K562 (cell line): ENCODE results near the gene TSKS. TPM values are rescaled to one million over a fixed set of nuclear protein-coding genes. Genes with fewer than 3 reads are reported as not detected.

Experiments
- ATAC-seq: fragments of 200-7000 bp; cut with Tn5 transposase; 3 replicates; pipeline ENCODE4 v1.9.1; 2020; ENCODE audit warnings: moderate library complexity
- BruUV-seq: library from RNA; stranded (reverse); fragments of 400-500 nt; replicated peaks from 2 replicates; lab custom pipeline; 2021; lab: Mats Ljungman, UMichigan
- CTCF ChIA-PET: fragments of 300-600 bp; formaldehyde crosslinking; extraction: SDS; loops from one replicate; lab custom pipeline; 2021; ENCODE audit warnings: low intra/inter-chr PET ratio; lab: Yijun Ruan, JAX
- POLR2A ChIA-PET: fragments of 300-600, 350-650 bp; sonication (Branson Sonifier 250); formaldehyde crosslinking; extraction: SDS; loops from one replicate; lab custom pipeline; 2021; ENCODE audit warnings: antibody characterized with exemption, inconsistent platforms; lab: Yijun Ruan, JAX
- DNase-seq, 4 experiments: peaks; one replicate each; pipeline versions ENCODE4 v3.0.0 to v3.0.0-alpha.2; 2011 to 2018; ENCODE audit warnings: low spot score in 3 of 4, mixed read lengths in 3 of 4; ENCODE audit errors: extremely low read depth in 1 of 4
- FAIRE-seq: peaks from 2 replicates; lab custom pipeline; 2011; peaks lifted over from hg19 to GRCh38; lab: Jason Lieb, UNC
- H2AFZ ChIP-seq: 2 replicates; pipeline ENCODE4 v1.6.0; 2011; ENCODE audit warnings: low read depth, low read length, control low read depth, inconsistent platforms
- H3K27ac ChIP-seq: fragments of 200-600 bp; 3 replicates; pipeline ENCODE4 v1.8.0; 2011; ENCODE audit warnings: low read depth, mild to moderate bottlenecking, control low read depth, inconsistent platforms, low read length, moderate library complexity, mixed read lengths; ENCODE audit errors: extremely low read depth
- H3K27me3 ChIP-seq, 2 experiments: fragments of 300-600 bp in 1 of 2; 2 replicates in 1 of 2; 3 replicates in 1 of 2; pipeline versions ENCODE4 v1.6.0 to v1.8.0; 2011; ENCODE audit warnings: inconsistent platforms in 2 of 2, low read length in 2 of 2, mild to moderate bottlenecking in 1 of 2, mixed read lengths in 1 of 2, moderate library complexity in 1 of 2; ENCODE audit not compliant: control insufficient read depth in 2 of 2, insufficient read depth in 2 of 2
- H3K36me3 ChIP-seq: fragments of 300-600 bp; 3 replicates; pipeline ENCODE4 v1.8.0; 2011; ENCODE audit warnings: mild to moderate bottlenecking, low read length, inconsistent platforms; ENCODE audit not compliant: control insufficient read depth, insufficient read depth
- H3K4me1 ChIP-seq, 2 experiments: fragments of 200-600 bp in 1 of 2; replicated peaks in 1 of 2; 2 replicates in 1 of 2; 3 replicates in 1 of 2; pipeline versions ENCODE4 v1.5.1 to v1.8.0; 2011; ENCODE audit warnings: inconsistent platforms in 2 of 2, low read length in 2 of 2, mild to moderate bottlenecking in 1 of 2, mixed read lengths in 1 of 2, moderate library complexity in 1 of 2; ENCODE audit not compliant: control insufficient read depth in 2 of 2, insufficient read depth in 2 of 2
- H3K4me2 ChIP-seq: 2 replicates; pipeline ENCODE4 v1.6.1; 2011; ENCODE audit warnings: low read length, control low read depth, inconsistent platforms, mixed read lengths; ENCODE audit not compliant: insufficient read depth
- H3K4me3 ChIP-seq: fragments of 200-600 bp; sonication (generic), shearing (Covaris generic); 2 replicates; pipeline ENCODE4 v1.5.1; 2016; ENCODE audit warnings: control low read depth, inconsistent platforms
- H3K79me2 ChIP-seq: fragments of 200-600 bp; 3 replicates; pipeline ENCODE4 v1.8.0; 2011; ENCODE audit warnings: low read length, inconsistent platforms; ENCODE audit not compliant: control insufficient read depth, insufficient read depth
- H3K9ac ChIP-seq, 2 experiments: 2 replicates each; pipeline versions ENCODE4 v1.6.0 to v1.6.1; 2011; ENCODE audit warnings: low read depth in 2 of 2, low read length in 2 of 2, control low read depth in 1 of 2, inconsistent platforms in 1 of 2, mild to moderate bottlenecking in 1 of 2, mixed read lengths in 1 of 2; ENCODE audit not compliant: insufficient read depth in 1 of 2
- H3K9me1 ChIP-seq: one replicate; pipeline ENCODE4 v1.6.0; 2011; ENCODE audit warnings: inconsistent platforms, mild to moderate bottlenecking, low read length, moderate library complexity; ENCODE audit not compliant: control insufficient read depth, insufficient read depth
- H3K9me3 ChIP-seq: replicated peaks from 2 replicates; pipeline ENCODE4 v1.5.1; 2011; ENCODE audit warnings: low read depth, low read length, inconsistent platforms; ENCODE audit not compliant: control insufficient read depth, insufficient read depth
- H4K20me1 ChIP-seq: replicated peaks from 2 replicates; pipeline ENCODE4 v1.6.1; 2011; ENCODE audit warnings: low read length, inconsistent platforms, mixed read lengths; ENCODE audit not compliant: control insufficient read depth, insufficient read depth
- CBFA2T2 ChIP-seq: fragments of 450-650 bp; conservative IDR thresholded peaks from 2 replicates; pipeline ENCODE4 v1.6.1; 2017; ENCODE audit warnings: mild to moderate bottlenecking
- CCAR2 ChIP-seq: fragments of 200-400 bp; formaldehyde crosslinking; IDR thresholded peaks from 2 replicates; pipeline ENCODE4 v1.6.1; 2017; ENCODE audit warnings: mild to moderate bottlenecking, low read depth, low read length
- E2F3 ChIP-seq: fragments of 250-450 bp; sonication (Bioruptor Pico); IDR thresholded peaks from 2 replicates; pipeline ENCODE4 v1.4.0; 2020; ENCODE audit warnings: mild to moderate bottlenecking
- ETV5 ChIP-seq: sonication (generic); formaldehyde crosslinking; IDR thresholded peaks from 2 replicates; pipeline ENCODE4 v1.4.0; 2020; ENCODE audit warnings: low read depth, mild to moderate bottlenecking, missing genetic modification reagents
- GABPA ChIP-seq: fragments of 200-800 bp; sonication (Bioruptor generic); conservative IDR thresholded peaks from 2 replicates; pipeline ENCODE4 v1.6.1; 2016; ENCODE audit warnings: low read depth, missing genetic modification characterization, missing compliant biosample characterization
- HDAC1 ChIP-seq, 2 experiments: fragments of 450-650 bp; IDR thresholded peaks; 2 replicates each; pipeline ENCODE4 v1.6.1; 2016 to 2017; ENCODE audit warnings: inconsistent platforms in 1 of 2, mild to moderate bottlenecking in 1 of 2, moderate library complexity in 1 of 2
- KAT2B ChIP-seq: IDR thresholded peaks from one replicate; pipeline ENCODE4 v1.6.1; 2012; ENCODE audit warnings: low read depth, mild to moderate bottlenecking, control low read depth, inconsistent platforms, low read length, moderate library complexity
- PML ChIP-seq: IDR thresholded peaks from 2 replicates; pipeline ENCODE4 v1.6.1; 2012; ENCODE audit warnings: low read length, inconsistent platforms
- PTBP1 ChIP-seq: fragments of 200-400 bp; formaldehyde crosslinking; IDR thresholded peaks from 2 replicates; pipeline ENCODE4 v1.6.1; 2017; ENCODE audit warnings: low read depth, low read length
- SAFB2 ChIP-seq: fragments of 200-400 bp; formaldehyde crosslinking; IDR thresholded peaks from 2 replicates; pipeline ENCODE4 v1.6.1; 2018; ENCODE audit warnings: borderline replicate concordance, low read length, low read depth, moderate library complexity; ENCODE audit not compliant: severe bottlenecking
- SRSF7 ChIP-seq: fragments of 200-400 bp; formaldehyde crosslinking; optimal IDR thresholded peaks from 2 replicates; pipeline ENCODE3; 2017; ENCODE audit warnings: mild to moderate bottlenecking, low read depth, low read length
- ZFP36 ChIP-seq: fragments of 150-350 bp; IDR thresholded peaks from 2 replicates; pipeline ENCODE4 v1.6.1; 2018; ENCODE audit warnings: low read length, low read depth; ENCODE audit not compliant: partially characterized antibody
- WGBS: fragments of 100-300 bp; shearing (Covaris generic); methylation state at CpG from one replicate; pipeline ENCODE4 v1.1.6; 2016; ENCODE audit warnings: low coverage, mixed read lengths; ENCODE audit not compliant: insufficient coverage; ENCODE audit errors: missing lambda C conversion rate; 5-methylcytosine and 5-hydroxymethylcytosine counted together
- in situ Hi-C: fragments of 300-500 bp; cut with MboI; formaldehyde crosslinking; loops from 4 replicates; pipeline ENCODE4 v1.15.0; 2018; ENCODE audit warnings: inconsistent platforms, mixed read lengths
- intact Hi-C: fragments of 100-400 bp; cut with micrococcal nuclease; formaldehyde crosslinking; loops from 2 replicates; pipeline ENCODE4 v1.14.2; 2022
- polyA plus RNA-seq, 8 experiments: library from polyadenylated mRNA; depleted of rRNA in 4 of 8; stranded (reverse) in 5 of 8; unstranded in 3 of 8; fragments of >200 nt; fragmentation: Nextera tagmentation in 2 of 8; fragmentation: Illumina TruSeq in 1 of 8; extraction: Ambion mirVana in 2 of 8; extraction: Trizol in 1 of 8; gene quantifications; 2 replicates each; pipeline versions ENCODE4 v1.2.1 to v1.2.3, GENCODE V29; 2011 to 2014; ENCODE audit warnings: inconsistent platforms in 1 of 8, missing spikeins in 1 of 8
- total RNA-seq, 7 experiments: library from RNA; depleted of rRNA in 6 of 7; stranded (reverse); fragments of >200 nt in 6 of 7; fragmentation: Illumina TruSeq in 2 of 7; extraction: Trizol in 2 of 7; gene quantifications; 2 replicates each; pipeline versions ENCODE4 v1.2.1 to v1.2.3, GENCODE V29; 2011 to 2021; ENCODE audit warnings: low replicate concordance in 1 of 7
- TF ChIP-seq, protein P1 (sequence below): sonication (generic); formaldehyde crosslinking; IDR thresholded peaks from 2 replicates; pipeline ENCODE4 v1.9.0; 2022; ENCODE audit warnings: mild to moderate bottlenecking, missing genetic modification reagents
- TF ChIP-seq, protein P2 (sequence below): fragments of 450-650 bp; IDR thresholded peaks from 2 replicates; pipeline ENCODE4 v1.6.1; 2016; ENCODE audit warnings: low read depth

TSKS gene
- total and polyA plus RNA-seq, 9 of the 15 experiments (the other 6 are each of a cell fraction or from before 2014, with no cell fraction given): 0.14 to 4.5 (median 0.80) TPM

DNA sequence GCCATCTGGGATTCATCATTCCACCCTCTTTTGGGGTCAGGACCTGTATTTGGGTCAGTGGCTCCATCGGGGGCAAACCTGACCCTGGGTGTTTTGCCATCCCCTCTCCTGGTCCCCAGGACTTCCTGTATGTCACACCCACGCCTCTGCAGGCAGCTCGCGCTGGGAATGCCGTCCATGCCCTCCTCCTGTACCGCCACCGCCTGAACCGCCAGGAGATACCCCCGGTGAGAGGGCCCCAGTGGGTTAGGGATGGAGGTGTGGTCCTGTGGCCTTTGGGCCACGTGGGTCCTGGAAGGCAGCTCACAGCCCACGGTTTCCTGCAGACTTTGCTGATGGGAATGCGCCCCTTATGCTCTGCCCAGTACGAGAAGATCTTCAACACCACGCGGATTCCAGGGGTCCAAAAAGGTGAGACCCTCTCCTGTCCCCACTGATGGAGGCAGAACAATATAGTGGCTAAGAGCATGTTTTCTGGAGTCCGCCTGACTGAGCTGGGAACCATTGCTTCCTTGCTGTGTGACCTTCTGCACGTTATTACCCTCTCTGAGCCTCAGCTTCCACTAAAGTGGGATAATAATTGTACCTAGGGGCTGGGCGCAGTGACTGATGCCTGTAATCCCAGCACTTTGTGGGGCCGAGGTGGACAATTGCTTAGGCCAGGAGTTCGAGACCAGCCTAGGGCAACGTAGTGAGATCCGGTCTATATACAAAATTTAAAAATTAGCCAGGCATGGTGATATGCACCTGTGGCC is 58.0 kb downstream of the TSKS start:
- CTCF ChIA-PET: no interaction called here
- in situ Hi-C loops (no loop called here), intact Hi-C loops (no loop called here)
- WGBS: 73% methylated on average over 21 of the region's 22 CpGs
- Histone ChIP-seq H3K4me2 (no peak overlapping the region), H3K79me2 (no peaks in the 10 kb centered on the region), H3K27me3 (no peaks in the 10 kb centered on the region), H3K4me1 (peaks cover 10 to 23% of the 10 kb centered on the region in 2 experiments; a peak in 4 of 5 replicates), H3K4me3 (no peak overlapping the region), H2AFZ (no peak overlapping the region), H4K20me1 (no peaks in the 10 kb centered on the region), H3K9ac (no peak overlapping the region; a peak in 1 of 4 replicates), H3K27ac (no peak overlapping the region), H3K9me3 (no peaks in the 10 kb centered on the region), H3K36me3 (no peaks in the 10 kb centered on the region), H3K9me1 (no peaks in the 10 kb centered on the region)
- no peak for ATAC-seq
- FAIRE-seq: no peak
- POLR2A ChIA-PET: interaction anchor here (1.4 kb wide), 1 partner anchor 11 kb away, joined by 3 read pairs; no protein-coding TSS in a partner anchor
- no TSS peak for BruUV-seq
- DNase-seq: no peak
- TF ChIP-seq SRSF7 (no peak), PML (no peak), ZFP36 (peak; percentile 73), ETV5 (no peak), PTBP1 (0 out of 2 replicates have a peak, but pooled peaks have one; percentile 38), E2F3 (CRISPR knock-in tag) (no peak), CCAR2 (no peak), HDAC1 (IDR thresholded peaks at IDR 0.05) (no peak), GABPA (tag) (no peak), KAT2B (no peak), CBFA2T2 (no peak), SAFB2 (no peak)
- TF ChIP-seq, protein P1, sequence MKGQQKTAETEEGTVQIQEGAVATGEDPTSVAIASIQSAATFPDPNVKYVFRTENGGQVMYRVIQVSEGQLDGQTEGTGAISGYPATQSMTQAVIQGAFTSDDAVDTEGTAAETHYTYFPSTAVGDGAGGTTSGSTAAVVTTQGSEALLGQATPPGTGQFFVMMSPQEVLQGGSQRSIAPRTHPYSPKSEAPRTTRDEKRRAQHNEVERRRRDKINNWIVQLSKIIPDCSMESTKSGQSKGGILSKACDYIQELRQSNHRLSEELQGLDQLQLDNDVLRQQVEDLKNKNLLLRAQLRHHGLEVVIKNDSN (CRISPR knock-in tag): no peak
- TF ChIP-seq, protein P2, sequence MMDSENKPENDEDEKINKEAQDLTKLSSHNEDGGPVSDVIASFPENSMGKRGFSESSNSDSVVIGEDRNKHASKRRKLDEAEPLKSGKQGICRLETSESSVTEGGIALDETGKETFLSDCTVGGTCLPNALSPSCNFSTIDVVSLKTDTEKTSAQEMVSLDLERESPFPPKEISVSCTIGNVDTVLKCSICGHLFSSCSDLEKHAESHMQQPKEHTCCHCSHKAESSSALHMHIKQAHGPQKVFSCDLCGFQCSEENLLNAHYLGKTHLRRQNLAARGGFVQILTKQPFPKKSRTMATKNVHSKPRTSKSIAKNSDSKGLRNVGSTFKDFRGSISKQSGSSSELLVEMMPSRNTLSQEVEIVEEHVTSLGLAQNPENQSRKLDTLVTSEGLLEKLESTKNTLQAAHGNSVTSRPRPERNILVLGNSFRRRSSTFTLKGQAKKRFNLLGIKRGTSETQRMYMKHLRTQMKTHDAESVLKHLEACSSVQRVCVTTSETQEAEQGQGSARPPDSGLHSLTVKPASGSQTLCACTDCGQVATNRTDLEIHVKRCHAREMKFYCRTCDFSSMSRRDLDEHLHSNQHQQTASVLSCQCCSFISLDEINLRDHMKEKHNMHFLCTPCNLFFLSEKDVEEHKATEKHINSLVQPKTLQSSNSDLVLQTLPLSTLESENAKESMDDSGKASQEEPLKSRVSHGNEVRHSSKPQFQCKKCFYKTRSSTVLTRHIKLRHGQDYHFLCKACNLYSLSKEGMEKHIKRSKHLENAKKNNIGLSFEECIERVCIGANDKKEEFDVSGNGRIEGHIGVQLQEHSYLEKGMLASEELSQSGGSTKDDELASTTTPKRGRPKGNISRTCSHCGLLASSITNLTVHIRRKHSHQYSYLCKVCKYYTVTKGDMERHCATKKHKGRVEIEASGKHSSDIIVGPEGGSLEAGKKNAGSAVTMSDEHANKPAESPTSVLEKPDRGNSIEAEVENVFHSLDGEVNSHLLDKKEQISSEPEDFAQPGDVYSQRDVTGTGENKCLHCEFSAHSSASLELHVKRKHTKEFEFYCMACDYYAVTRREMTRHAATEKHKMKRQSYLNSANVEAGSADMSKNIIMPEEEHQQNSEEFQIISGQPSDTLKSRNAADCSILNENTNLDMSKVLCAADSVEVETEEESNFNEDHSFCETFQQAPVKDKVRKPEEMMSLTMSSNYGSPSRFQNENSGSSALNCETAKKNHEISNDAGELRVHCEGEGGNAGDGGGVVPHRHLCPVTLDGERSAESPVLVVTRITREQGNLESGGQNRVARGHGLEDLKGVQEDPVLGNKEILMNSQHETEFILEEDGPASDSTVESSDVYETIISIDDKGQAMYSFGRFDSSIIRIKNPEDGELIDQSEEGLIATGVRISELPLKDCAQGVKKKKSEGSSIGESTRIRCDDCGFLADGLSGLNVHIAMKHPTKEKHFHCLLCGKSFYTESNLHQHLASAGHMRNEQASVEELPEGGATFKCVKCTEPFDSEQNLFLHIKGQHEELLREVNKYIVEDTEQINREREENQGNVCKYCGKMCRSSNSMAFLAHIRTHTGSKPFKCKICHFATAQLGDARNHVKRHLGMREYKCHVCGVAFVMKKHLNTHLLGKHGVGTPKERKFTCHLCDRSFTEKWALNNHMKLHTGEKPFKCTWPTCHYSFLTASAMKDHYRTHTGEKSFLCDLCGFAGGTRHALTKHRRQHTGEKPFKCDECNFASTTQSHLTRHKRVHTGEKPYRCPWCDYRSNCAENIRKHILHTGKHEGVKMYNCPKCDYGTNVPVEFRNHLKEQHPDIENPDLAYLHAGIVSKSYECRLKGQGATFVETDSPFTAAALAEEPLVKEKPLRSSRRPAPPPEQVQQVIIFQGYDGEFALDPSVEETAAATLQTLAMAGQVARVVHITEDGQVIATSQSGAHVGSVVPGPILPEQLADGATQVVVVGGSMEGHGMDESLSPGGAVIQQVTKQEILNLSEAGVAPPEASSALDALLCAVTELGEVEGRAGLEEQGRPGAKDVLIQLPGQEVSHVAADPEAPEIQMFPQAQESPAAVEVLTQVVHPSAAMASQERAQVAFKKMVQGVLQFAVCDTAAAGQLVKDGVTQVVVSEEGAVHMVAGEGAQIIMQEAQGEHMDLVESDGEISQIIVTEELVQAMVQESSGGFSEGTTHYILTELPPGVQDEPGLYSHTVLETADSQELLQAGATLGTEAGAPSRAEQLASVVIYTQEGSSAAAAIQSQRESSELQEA: no peak
